Spleen (tissue), 7 donors: ENCODE data around the gene TACC3.

Experiments
- POLR2A ChIP-seq, 3 donors: fragments of 450-650 bp; IDR thresholded peaks; one replicate each; pipeline ENCODE4 v1.5.1; 2017; ENCODE audit warnings: antibody characterized with exemption in 3 of 3, mild to moderate bottlenecking in 1 of 3
- POLR2AphosphoS5 ChIP-seq, 3 donors: sonication (generic); formaldehyde crosslinking; IDR thresholded peaks; one replicate each; pipeline ENCODE4 v1.5.1; 2017; ENCODE audit warnings: antibody characterized with exemption in 3 of 3
- TF ChIP-seq, protein P1 (sequence below), 11 experiments: fragments of 200-600 bp in 7 of 11; fragments of 450-650 bp in 4 of 11; sonication (generic) in 4 of 11; IDR thresholded peaks in 8 of 11; conservative IDR thresholded peaks in 3 of 11; 1 replicate in 7 of 11; 2 replicates in 4 of 11; pipeline versions ENCODE4 v1.4.0 to v1.8.0; 2016 to 2021; ENCODE audit warnings: antibody characterized with exemption in 11 of 11, inconsistent platforms in 4 of 11, mild to moderate bottlenecking in 1 of 11
- donor health status: DM: no; HTN: no; CAD: no; lungs with moderate emphysema.
- donor health status: DM: no; HTN: no; CAD: no.
- donor health status: DM: no; HTN: no; CAD: no.

DNA sequence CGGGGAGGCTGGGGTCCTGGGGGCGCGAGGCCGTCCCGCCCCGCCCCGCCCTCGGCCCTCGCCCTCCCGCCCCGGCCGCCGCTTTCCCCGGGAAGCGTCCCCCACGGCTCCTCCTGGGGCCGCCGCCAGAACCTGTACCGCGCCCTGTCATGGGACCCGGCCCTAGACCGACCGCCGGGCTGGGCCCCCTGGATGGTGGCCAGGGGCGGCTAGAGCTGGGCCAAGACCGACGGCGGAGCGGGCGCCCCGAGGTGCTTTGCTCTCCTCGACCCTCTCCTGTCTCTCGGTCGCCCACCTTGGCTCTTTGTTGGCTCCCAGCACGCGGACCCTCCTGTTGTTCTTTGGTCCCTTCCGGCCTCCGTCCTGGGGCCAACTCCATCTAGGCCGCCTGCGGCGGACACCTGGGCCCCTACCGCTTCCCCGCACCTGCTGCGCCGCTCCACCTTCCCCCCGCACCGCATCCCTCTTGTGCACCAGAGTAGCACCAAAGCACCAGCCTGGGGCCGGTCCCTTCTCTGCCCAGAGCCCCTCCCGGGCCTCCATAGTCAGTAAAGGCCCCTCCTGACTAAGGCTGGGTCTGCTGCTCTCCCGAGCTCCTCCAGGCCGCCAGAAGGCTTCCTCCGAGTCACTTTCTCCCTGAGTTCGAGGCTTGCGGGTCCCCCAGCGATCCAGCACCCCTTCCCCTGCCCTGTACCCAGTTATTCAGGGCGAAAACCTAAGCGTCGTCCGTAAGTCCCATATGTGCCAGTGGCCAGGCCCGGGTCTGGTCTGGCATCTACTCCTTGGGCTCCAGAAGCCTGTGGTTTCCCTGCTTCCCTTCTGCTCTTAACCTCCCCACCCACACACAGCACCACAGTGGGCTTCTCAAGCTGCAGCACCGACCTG lies 587 bp downstream of the TACC3 start:
- TF ChIP-seq, protein P1, sequence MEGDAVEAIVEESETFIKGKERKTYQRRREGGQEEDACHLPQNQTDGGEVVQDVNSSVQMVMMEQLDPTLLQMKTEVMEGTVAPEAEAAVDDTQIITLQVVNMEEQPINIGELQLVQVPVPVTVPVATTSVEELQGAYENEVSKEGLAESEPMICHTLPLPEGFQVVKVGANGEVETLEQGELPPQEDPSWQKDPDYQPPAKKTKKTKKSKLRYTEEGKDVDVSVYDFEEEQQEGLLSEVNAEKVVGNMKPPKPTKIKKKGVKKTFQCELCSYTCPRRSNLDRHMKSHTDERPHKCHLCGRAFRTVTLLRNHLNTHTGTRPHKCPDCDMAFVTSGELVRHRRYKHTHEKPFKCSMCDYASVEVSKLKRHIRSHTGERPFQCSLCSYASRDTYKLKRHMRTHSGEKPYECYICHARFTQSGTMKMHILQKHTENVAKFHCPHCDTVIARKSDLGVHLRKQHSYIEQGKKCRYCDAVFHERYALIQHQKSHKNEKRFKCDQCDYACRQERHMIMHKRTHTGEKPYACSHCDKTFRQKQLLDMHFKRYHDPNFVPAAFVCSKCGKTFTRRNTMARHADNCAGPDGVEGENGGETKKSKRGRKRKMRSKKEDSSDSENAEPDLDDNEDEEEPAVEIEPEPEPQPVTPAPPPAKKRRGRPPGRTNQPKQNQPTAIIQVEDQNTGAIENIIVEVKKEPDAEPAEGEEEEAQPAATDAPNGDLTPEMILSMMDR (IDR thresholded peaks at IDR 0.05 in 8 of 11, conservative IDR thresholded peaks at IDR 0.05 in 3 of 11) = no peak
- TF ChIP-seq POLR2A (IDR thresholded peaks at IDR 0.05) (no peak), POLR2AphosphoS5 (IDR thresholded peaks at IDR 0.05) (no peak)
